Measurements from ENCODE around the gene APOL4.
"Not testable (repeated sequence)": the region's sequence is repeated elsewhere in the genome, so short reads cannot be mapped to it uniquely, and the experiment has no call there.

APOL4 gene

GRCh38 chr22:36233796-36234195, 32.2 kb upstream of the APOL4 start:
- Histone ChIP-seq H3K27me3 (no peaks in the 10 kb centered on the region), H3K27ac (peak overlapping the region; percentile 93), H3K9me3 (no peaks in the 10 kb centered on the region), H3K4me1 (ENCODE audit: control insufficient read depth in 1 of 2, insufficient read depth in 1 of 2, low read depth in 1 of 2, low read length in 1 of 2) (peaks cover 43 to 46% of the 10 kb centered on the region in 2 experiments), H3K36me3 (peaks cover 84% of the 10 kb centered on the region), H3K4me3 (ENCODE audit: low read depth in 1 of 2, low read length in 1 of 2) (no peak overlapping the region)
- TF ChIP-seq CTCF (IDR thresholded peaks at IDR 0.05) = no peak

GRCh38 chr22:36232715-36233401, 31.2 kb upstream of the APOL4 start:
- no peaks in the 10 kb centered on the region for H3K27me3 ChIP-seq
- TF ChIP-seq CTCF (IDR thresholded peaks at IDR 0.05) = peak; percentile 15
- peaks cover 34 to 37% of the 10 kb centered on the region in 2 experiments for H3K4me1 ChIP-seq (ENCODE audit: control insufficient read depth in 1 of 2, insufficient read depth in 1 of 2, low read depth in 1 of 2, low read length in 1 of 2)
- peak overlapping the region; percentile 23 to 35 for H3K4me3 ChIP-seq (ENCODE audit: low read depth in 1 of 2, low read length in 1 of 2)
- no peaks in the 10 kb centered on the region for H3K9me3 ChIP-seq
- H3K36me3 ChIP-seq = peaks cover 93% of the 10 kb centered on the region
- peak overlapping the region; percentile 93 for H3K27ac ChIP-seq

GRCh38 chr22:36231051-36231450, 29.4 kb upstream of the APOL4 start:
- Histone ChIP-seq H3K4me1 (ENCODE audit: control insufficient read depth in 1 of 2, insufficient read depth in 1 of 2, low read depth in 1 of 2, low read length in 1 of 2) (peaks cover 20 to 23% of the 10 kb centered on the region in 2 experiments), H3K36me3 (peaks cover 90% of the 10 kb centered on the region)
- H3K27ac ChIP-seq; H3K27me3 ChIP-seq; H3K9me3 ChIP-seq; H3K4me3 ChIP-seq (ENCODE audit: low read depth in 1 of 2, low read length in 1 of 2): not testable (repeated sequence)

GRCh38 chr22:36229649-36230048, 28.0 kb upstream of the APOL4 start:
- not testable (repeated sequence) for H3K4me3 ChIP-seq (ENCODE audit: low read depth in 1 of 2, low read length in 1 of 2); H3K9me3 ChIP-seq
- peaks cover 86% of the 10 kb centered on the region for H3K36me3 ChIP-seq

GRCh38 chr22:36228944-36229343, 27.3 kb upstream of the APOL4 start:
- Histone ChIP-seq H3K4me1 (ENCODE audit: control insufficient read depth in 1 of 2, insufficient read depth in 1 of 2, low read depth in 1 of 2, low read length in 1 of 2) (peaks cover 20 to 21% of the 10 kb centered on the region in 2 experiments), H3K9me3 (no peaks in the 10 kb centered on the region), H3K27me3 (no peaks in the 10 kb centered on the region), H3K36me3 (peaks cover 80% of the 10 kb centered on the region), H3K4me3 (ENCODE audit: low read depth in 1 of 2, low read length in 1 of 2) (no peak overlapping the region), H3K27ac (no peak overlapping the region)
- TF ChIP-seq CTCF (IDR thresholded peaks at IDR 0.05) = no peak

More at GRCh38 chr22:36229649-36230048, 28.0 kb upstream of the APOL4 start:
- not testable (repeated sequence) for H3K27me3 ChIP-seq, H3K27ac ChIP-seq
- H3K4me1 ChIP-seq (ENCODE audit: control insufficient read depth in 1 of 2, insufficient read depth in 1 of 2, low read depth in 1 of 2, low read length in 1 of 2) = peaks cover 20 to 23% of the 10 kb centered on the region in 2 experiments

GRCh38 chr22:36228369-36228768, 26.8 kb upstream of the APOL4 start:
- peaks cover 74% of the 10 kb centered on the region for H3K36me3 ChIP-seq
- not testable (repeated sequence) for H3K4me3 ChIP-seq (ENCODE audit: low read depth in 1 of 2, low read length in 1 of 2); H3K9me3 ChIP-seq; H3K27ac ChIP-seq; H3K27me3 ChIP-seq
- H3K4me1 ChIP-seq (ENCODE audit: control insufficient read depth in 1 of 2, insufficient read depth in 1 of 2, low read depth in 1 of 2, low read length in 1 of 2) = peaks cover 14 to 15% of the 10 kb centered on the region in 2 experiments

- Histone ChIP-seq H3K4me1 (ENCODE audit: control insufficient read depth in 1 of 2, insufficient read depth in 1 of 2, low read depth in 1 of 2, low read length in 1 of 2) (peaks cover 8 to 9% of the 10 kb centered on the region in 2 experiments), H3K27me3 (no peaks in the 10 kb centered on the region), H3K9me3 (no peaks in the 10 kb centered on the region), H3K4me3 (ENCODE audit: low read depth in 1 of 2, low read length in 1 of 2) (no peak overlapping the region), H3K27ac (no peak overlapping the region), H3K36me3 (peaks cover 68% of the 10 kb centered on the region)
- TF ChIP-seq CTCF (IDR thresholded peaks at IDR 0.05) = no peak
Observed at GRCh38 chr22:36227806-36228205, 26.2 kb upstream of the APOL4 start.
